Osteoblast (primary cell): Measurements from ENCODE around the gene AKT3. TPM values are rescaled to one million over a fixed set of nuclear protein-coding genes. Genes with fewer than 3 reads are reported as not detected.

Source experiments
- DNase-seq: peaks from one replicate; pipeline ENCODE4 v3.0.0; 2011; ENCODE audit warnings: low spot score, mixed read lengths; ENCODE audit not compliant: insufficient read length; ENCODE audit errors: missing footprints
- H2AFZ ChIP-seq: 2 replicates; pipeline ENCODE4 v1.6.0; 2011; ENCODE audit warnings: mild to moderate bottlenecking, low read length
- H3K27ac ChIP-seq: 2 replicates; pipeline ENCODE4 v1.5.1; 2011; ENCODE audit warnings: mild to moderate bottlenecking, low read depth, low read length, moderate library complexity
- H3K27me3 ChIP-seq: 2 replicates; pipeline ENCODE4 v1.6.0; 2012; ENCODE audit warnings: mild to moderate bottlenecking, control low read depth, inconsistent platforms, low read length, moderate library complexity; ENCODE audit not compliant: insufficient read depth
- H3K36me3 ChIP-seq: 2 replicates; pipeline ENCODE4 v1.5.1; 2011; ENCODE audit warnings: mild to moderate bottlenecking, low read length, control low read depth, moderate library complexity; ENCODE audit not compliant: insufficient read depth
- H3K4me1 ChIP-seq: 2 replicates; pipeline ENCODE4 v1.5.1; 2011; ENCODE audit warnings: mild to moderate bottlenecking, low read length, control low read depth, moderate library complexity; ENCODE audit not compliant: insufficient read depth
- H3K4me2 ChIP-seq: 2 replicates; pipeline ENCODE4 v1.6.0; 2011; ENCODE audit warnings: mild to moderate bottlenecking, low read length; ENCODE audit not compliant: insufficient read depth
- H3K4me3 ChIP-seq: fragments of 200-600 bp; sonication (generic); 3 replicates; pipeline ENCODE4 v1.5.1; 2012; ENCODE audit warnings: mild to moderate bottlenecking, low read length, inconsistent platforms; ENCODE audit not compliant: insufficient read depth
- H3K79me2 ChIP-seq: 2 replicates; pipeline ENCODE4 v1.6.0; 2012; ENCODE audit warnings: mild to moderate bottlenecking, low read length, control low read depth, inconsistent platforms; ENCODE audit not compliant: insufficient read depth
- H3K9me3 ChIP-seq: 2 replicates; pipeline ENCODE4 v1.5.1; 2011; ENCODE audit warnings: low read depth, low read length, control low read depth
- H4K20me1 ChIP-seq: 2 replicates; pipeline ENCODE4 v1.6.0; 2012; ENCODE audit warnings: mild to moderate bottlenecking, low read length, control low read depth; ENCODE audit not compliant: insufficient read depth
- CTCF ChIP-seq: IDR thresholded peaks from 2 replicates; pipeline ENCODE4 v1.5.1; 2011; ENCODE audit warnings: mild to moderate bottlenecking, low read depth, low read length, moderate library complexity; ENCODE audit errors: extremely low read depth
- total RNA-seq: library from RNA; depleted of rRNA; stranded (reverse); fragments of >200 nt; gene quantifications from 2 replicates; pipeline ENCODE4 v1.2.3, GENCODE V29; 2012

Gene AKT3
- total RNA-seq, 1 donor: 38.7 TPM

- no peaks in the 10 kb centered on the region for H3K9me3 ChIP-seq
- no peaks in the 10 kb centered on the region for H3K36me3 ChIP-seq
- H4K20me1 ChIP-seq: peaks cover 6% of the 10 kb centered on the region
- DNase-seq: no peak
- peaks cover 53% of the 10 kb centered on the region for H3K79me2 ChIP-seq
- H2AFZ ChIP-seq: no peak overlapping the region
- H3K27ac ChIP-seq: no peak overlapping the region
- H3K27me3 ChIP-seq: no peaks in the 10 kb centered on the region
- H3K4me2 ChIP-seq: no peak overlapping the region
- H3K4me3 ChIP-seq: no peak overlapping the region
- no peak for TF ChIP-seq CTCF
- H3K4me1 ChIP-seq: peaks cover 15% of the 10 kb centered on the region
Measured at GRCh38 chr1:243806310-243806709, 43.7 kb downstream of the AKT3 start.

- Histone ChIP-seq H2AFZ (no peak overlapping the region), H3K9me3 (no peaks in the 10 kb centered on the region), H3K79me2 (peaks cover 60% of the 10 kb centered on the region), H3K4me2 (no peak overlapping the region), H3K27me3 (no peaks in the 10 kb centered on the region), H3K4me3 (no peak overlapping the region), H3K4me1 (peaks cover 33% of the 10 kb centered on the region), H3K27ac (no peak overlapping the region), H3K36me3 (no peaks in the 10 kb centered on the region), H4K20me1 (peaks cover 6% of the 10 kb centered on the region)
- no peak for DNase-seq
- TF ChIP-seq CTCF: no peak
Measured at GRCh38 chr1:243802736-243803135, 47.3 kb downstream of the AKT3 start.

GRCh38 chr1:243801378-243801777 lies 48.7 kb downstream of the AKT3 start:
- H3K4me1 ChIP-seq: peaks cover 33% of the 10 kb centered on the region
- H3K4me2 ChIP-seq: no peak overlapping the region
- peaks cover 62% of the 10 kb centered on the region for H3K79me2 ChIP-seq
- no peaks in the 10 kb centered on the region for H3K9me3 ChIP-seq
- H3K27me3 ChIP-seq: no peaks in the 10 kb centered on the region
- H4K20me1 ChIP-seq: peaks cover 6% of the 10 kb centered on the region
- no peak for DNase-seq
- H3K27ac ChIP-seq: no peak overlapping the region
- H2AFZ ChIP-seq: no peak overlapping the region
- TF ChIP-seq CTCF: no peak
- H3K4me3 ChIP-seq: no peak overlapping the region
- no peaks in the 10 kb centered on the region for H3K36me3 ChIP-seq

DNA sequence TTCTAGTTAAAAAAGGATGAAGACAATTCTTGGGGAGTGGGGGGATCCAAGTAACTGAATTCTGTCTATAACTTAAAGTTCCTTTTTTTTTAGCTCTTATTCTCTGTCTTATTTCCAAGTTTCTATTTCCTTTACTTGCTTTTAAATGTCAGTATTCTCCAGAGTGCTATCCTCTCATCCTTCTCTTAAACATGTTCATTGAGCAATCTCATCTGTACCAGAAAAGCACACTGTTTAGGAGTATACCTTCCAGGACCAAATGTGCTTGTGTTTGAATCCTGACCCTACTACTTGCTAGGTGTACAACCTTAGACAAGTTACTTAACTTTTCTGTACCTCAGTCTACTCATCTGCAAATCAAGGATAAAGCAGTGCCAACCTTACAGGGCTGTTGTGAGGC lies 50.1 kb downstream of the AKT3 start:
- H3K4me3 ChIP-seq: no peak overlapping the region
- H3K27ac ChIP-seq: peak overlapping the region; percentile 69
- peaks cover 33% of the 10 kb centered on the region for H3K4me1 ChIP-seq
- H3K79me2 ChIP-seq: peaks cover 58% of the 10 kb centered on the region
- no peaks in the 10 kb centered on the region for H3K36me3 ChIP-seq
- no peak overlapping the region for H2AFZ ChIP-seq
- DNase-seq: peak; percentile 25
- no peak for TF ChIP-seq CTCF
- H3K4me2 ChIP-seq: peak overlapping the region; percentile 60
- H3K27me3 ChIP-seq: no peaks in the 10 kb centered on the region
- H4K20me1 ChIP-seq: peaks cover 3% of the 10 kb centered on the region
- H3K9me3 ChIP-seq: no peaks in the 10 kb centered on the region
